PC-9 (cell line): ENCODE measurements around the gene RHEB. TPM values are rescaled to one million over a fixed set of nuclear protein-coding genes. Genes with fewer than 3 reads are reported as not detected.

Experiments used
- BruUV-seq: library from RNA; stranded (reverse); fragments of 400-500 nt; replicated peaks from 2 replicates; lab custom pipeline; 2021; lab: Mats Ljungman, UMichigan
- CTCF ChIA-PET: fragments of 300-600 bp; sonication (Branson Sonifier 250); formaldehyde crosslinking; loops from one replicate; lab custom pipeline; 2022; ENCODE audit warnings: antibody characterized with exemption; lab: Charles Lee
- POLR2A ChIA-PET: fragments of 300-600 bp; sonication (Branson Sonifier 250); formaldehyde crosslinking; loops from one replicate; lab custom pipeline; 2022; ENCODE audit warnings: antibody characterized with exemption; ENCODE audit not compliant: unreplicated experiment; lab: Charles Lee
- DNase-seq, 2 experiments: peaks; one replicate each; pipeline versions ENCODE4 v3.0.0 to v3.0.0-alpha.2; 2015 to 2022; ENCODE audit warnings: mixed read lengths in 1 of 2
- H2AFZ ChIP-seq: fragments of 200-600 bp; sonication (generic); 2 replicates; pipeline ENCODE4 v1.8.1; 2017; ENCODE audit warnings: antibody characterized with exemption
- H3F3A ChIP-seq: fragments of 200-600 bp; sonication (generic); 2 replicates; pipeline ENCODE4 v1.8.1; 2017; ENCODE audit warnings: antibody characterized with exemption, mild to moderate bottlenecking, low read depth; ENCODE audit not compliant: insufficient read depth
- H3K27ac ChIP-seq: fragments of 200-600 bp; sonication (generic); 2 replicates; pipeline ENCODE4 v1.6.1; 2016; ENCODE audit warnings: mixed run types
- H3K27me3 ChIP-seq: fragments of 200-600 bp; sonication (generic); 2 replicates; pipeline ENCODE4 v1.6.1; 2016; ENCODE audit warnings: low read depth, mixed run types; ENCODE audit not compliant: insufficient read depth
- H3K36me3 ChIP-seq: fragments of 200-600 bp; sonication (generic); 2 replicates; pipeline ENCODE4 v1.6.1; 2016; ENCODE audit warnings: low read depth, mixed run types
- H3K4me1 ChIP-seq: fragments of 200-600 bp; sonication (generic); replicated peaks from 2 replicates; pipeline ENCODE4 v1.6.1; 2016; ENCODE audit warnings: mixed run types; ENCODE audit not compliant: insufficient read depth
- H3K4me2 ChIP-seq: fragments of 200-600 bp; sonication (generic); 2 replicates; pipeline ENCODE4 v1.6.1; 2017; ENCODE audit warnings: mixed run types
- H3K4me3 ChIP-seq: fragments of 200-600 bp; sonication (generic); 2 replicates; pipeline ENCODE4 v1.6.1; 2016; ENCODE audit warnings: mixed run types
- H3K79me2 ChIP-seq: fragments of 200-600 bp; sonication (generic); 2 replicates; pipeline ENCODE4 v1.6.1; 2017; ENCODE audit warnings: low read depth, mixed run types
- H3K9me2 ChIP-seq: fragments of 200-600 bp; sonication (generic); 2 replicates; pipeline ENCODE4 v1.8.1; 2017; ENCODE audit warnings: mild to moderate bottlenecking; ENCODE audit not compliant: insufficient read depth
- H3K9me3 ChIP-seq: fragments of 200-600 bp; sonication (generic); 2 replicates; pipeline ENCODE4 v1.8.1; 2016; ENCODE audit warnings: low read depth; ENCODE audit not compliant: insufficient read depth
- H4K20me1 ChIP-seq: fragments of 200-600 bp; sonication (generic); 2 replicates; pipeline ENCODE4 v1.8.1; 2017; ENCODE audit not compliant: insufficient read depth
- CTCF ChIP-seq: fragments of 200-600 bp; sonication (generic); conservative IDR thresholded peaks from 2 replicates; pipeline ENCODE4 v1.6.1; 2017; ENCODE audit warnings: mixed run types, antibody characterized with exemption, mild to moderate bottlenecking, moderate library complexity
- EZH2 ChIP-seq: fragments of 200-600 bp; sonication (generic); IDR thresholded peaks from 2 replicates; pipeline ENCODE4 v1.8.0; 2017; ENCODE audit warnings: antibody characterized with exemption, low read depth
- intact Hi-C: fragments of 100-400 bp; cut with micrococcal nuclease; formaldehyde crosslinking; loops from one replicate; pipeline ENCODE4 v1.10.0; 2022; ENCODE audit not compliant: unreplicated experiment
- total RNA-seq: library from RNA; stranded (reverse); gene quantifications from 2 replicates; pipeline ENCODE4 v1.2.3, GENCODE V29; 2021

RHEB gene
- total RNA-seq, 1 experiment from 2014 or later, result 202 TPM

GRCh38 chr7:151482883-151483710 is 36.6 kb downstream of the RHEB start:
- H4K20me1 ChIP-seq, result peaks cover 26% of the 10 kb centered on the region
- peaks cover 42% of the 10 kb centered on the region for H3K4me1 ChIP-seq
- H3K9me2 ChIP-seq, result no peaks in the 10 kb centered on the region
- H3K79me2 ChIP-seq, result peaks cover 98% of the 10 kb centered on the region
- peak; percentile 56 to 63 for DNase-seq
- no peaks in the 10 kb centered on the region for H3K9me3 ChIP-seq
- peak overlapping the region; percentile 7; the same call in 1 of the 2 replicates for H3K4me2 ChIP-seq
- TSS peak; percentile 16 for BruUV-seq
- H2AFZ ChIP-seq, result no peak overlapping the region
- peaks cover 41% of the 10 kb centered on the region for H3F3A ChIP-seq
- POLR2A ChIA-PET, result no interaction called here
- intact Hi-C loops, result no loop called here
- H3K27me3 ChIP-seq, result no peaks in the 10 kb centered on the region
- CTCF ChIA-PET, result no interaction called here
- H3K4me3 ChIP-seq, result no peak overlapping the region
- H3K36me3 ChIP-seq, result peaks cover 69% of the 10 kb centered on the region
- H3K27ac ChIP-seq, result peak overlapping the region; percentile 41
- TF ChIP-seq EZH2 (no peak), CTCF (no peak)

GRCh38 chr7:151481650-151482505 is 37.8 kb downstream of the RHEB start:
- no peak overlapping the region for H3K4me2 ChIP-seq
- TF ChIP-seq EZH2 (no peak), CTCF (no peak)
- intact Hi-C loops, result no loop called here
- no peaks in the 10 kb centered on the region for H3K9me2 ChIP-seq
- H3K9me3 ChIP-seq, result no peaks in the 10 kb centered on the region
- peaks cover 98% of the 10 kb centered on the region for H3K79me2 ChIP-seq
- peaks cover 26% of the 10 kb centered on the region for H4K20me1 ChIP-seq
- H3K36me3 ChIP-seq, result peaks cover 65% of the 10 kb centered on the region
- H3K4me3 ChIP-seq, result no peak overlapping the region
- no peak overlapping the region for H3K27ac ChIP-seq
- DNase-seq, result no peak
- BruUV-seq, result no TSS peak
- H3K27me3 ChIP-seq, result no peaks in the 10 kb centered on the region
- H3K4me1 ChIP-seq, result peaks cover 42% of the 10 kb centered on the region
- ChIA-PET CTCF (no interaction called here), POLR2A (no interaction called here)
- peaks cover 36% of the 10 kb centered on the region for H3F3A ChIP-seq
- H2AFZ ChIP-seq, result no peak overlapping the region

- Histone ChIP-seq H3K36me3 (peaks cover 56% of the 10 kb centered on the region), H3K4me1 (peaks cover 2% of the 10 kb centered on the region; the same call in 1 of the 2 replicates), H3K4me3 (no peak overlapping the region), H3K9me2 (no peaks in the 10 kb centered on the region), H3K27ac (no peak overlapping the region), H3K4me2 (no peak overlapping the region), H3K27me3 (no peaks in the 10 kb centered on the region), H3K9me3 (no peaks in the 10 kb centered on the region), H3K79me2 (peaks cover 98% of the 10 kb centered on the region), H4K20me1 (peaks cover 48% of the 10 kb centered on the region), H3F3A (peaks cover 28% of the 10 kb centered on the region), H2AFZ (no peak overlapping the region)
- ChIA-PET CTCF (no interaction called here), POLR2A (no interaction called here)
- intact Hi-C loops, result loop anchor here (5.0 kb wide), 1 partner anchor 74 kb away; no protein-coding TSS in a partner anchor
- TF ChIP-seq EZH2, result no peak
- TF ChIP-seq CTCF, result no peak
- no TSS peak for BruUV-seq
- no peak for DNase-seq
Measured at GRCh38 chr7:151477867-151478266, 41.8 kb downstream of the RHEB start.
